ENCODE data around the gene SYPL1. TPM values are rescaled to one million over a fixed set of nuclear protein-coding genes. Genes with fewer than 3 reads are reported as not detected.

SYPL1 gene
- total and polyA plus RNA-seq, 7 donors, result 66.3 to 113 (median 79.0) TPM

GRCh38 chr7:106117786-106118544 is 5.9 kb upstream of the SYPL1 start:
- intact Hi-C loops (cut with DNase I), result loop anchor here in 1 of 2 donors (10.0 kb wide), 1 partner anchor 1103 kb away; the partner anchor contains the start of gene KMT2E
- 58 to 72% (median 65%) methylated on average over 9 of the region's 9 CpGs for WGBS, 3 donors
- no peak overlapping the region for H3K4me3 ChIP-seq
- H3K36me3 ChIP-seq (ENCODE audit: insufficient read depth in 1 of 2, low read depth in 1 of 2), result no peaks in the 10 kb centered on the region
- H3K4me1 ChIP-seq, result peaks cover 55% of the 10 kb centered on the region
- TF ChIP-seq, protein P1, sequence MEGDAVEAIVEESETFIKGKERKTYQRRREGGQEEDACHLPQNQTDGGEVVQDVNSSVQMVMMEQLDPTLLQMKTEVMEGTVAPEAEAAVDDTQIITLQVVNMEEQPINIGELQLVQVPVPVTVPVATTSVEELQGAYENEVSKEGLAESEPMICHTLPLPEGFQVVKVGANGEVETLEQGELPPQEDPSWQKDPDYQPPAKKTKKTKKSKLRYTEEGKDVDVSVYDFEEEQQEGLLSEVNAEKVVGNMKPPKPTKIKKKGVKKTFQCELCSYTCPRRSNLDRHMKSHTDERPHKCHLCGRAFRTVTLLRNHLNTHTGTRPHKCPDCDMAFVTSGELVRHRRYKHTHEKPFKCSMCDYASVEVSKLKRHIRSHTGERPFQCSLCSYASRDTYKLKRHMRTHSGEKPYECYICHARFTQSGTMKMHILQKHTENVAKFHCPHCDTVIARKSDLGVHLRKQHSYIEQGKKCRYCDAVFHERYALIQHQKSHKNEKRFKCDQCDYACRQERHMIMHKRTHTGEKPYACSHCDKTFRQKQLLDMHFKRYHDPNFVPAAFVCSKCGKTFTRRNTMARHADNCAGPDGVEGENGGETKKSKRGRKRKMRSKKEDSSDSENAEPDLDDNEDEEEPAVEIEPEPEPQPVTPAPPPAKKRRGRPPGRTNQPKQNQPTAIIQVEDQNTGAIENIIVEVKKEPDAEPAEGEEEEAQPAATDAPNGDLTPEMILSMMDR (IDR thresholded peaks at IDR 0.05), result no peak
- no peaks in the 10 kb centered on the region for H3K27me3 ChIP-seq (ENCODE audit: insufficient read depth in 3 of 3, low read length in 2 of 3)
- H3K27ac ChIP-seq, result peak overlapping the region; percentile 76
- DNase-seq (no peak), ATAC-seq (peak in 2 of 4 donors; percentile 34 to 35)
- no peaks in the 10 kb centered on the region for H3K9me3 ChIP-seq

DNA sequence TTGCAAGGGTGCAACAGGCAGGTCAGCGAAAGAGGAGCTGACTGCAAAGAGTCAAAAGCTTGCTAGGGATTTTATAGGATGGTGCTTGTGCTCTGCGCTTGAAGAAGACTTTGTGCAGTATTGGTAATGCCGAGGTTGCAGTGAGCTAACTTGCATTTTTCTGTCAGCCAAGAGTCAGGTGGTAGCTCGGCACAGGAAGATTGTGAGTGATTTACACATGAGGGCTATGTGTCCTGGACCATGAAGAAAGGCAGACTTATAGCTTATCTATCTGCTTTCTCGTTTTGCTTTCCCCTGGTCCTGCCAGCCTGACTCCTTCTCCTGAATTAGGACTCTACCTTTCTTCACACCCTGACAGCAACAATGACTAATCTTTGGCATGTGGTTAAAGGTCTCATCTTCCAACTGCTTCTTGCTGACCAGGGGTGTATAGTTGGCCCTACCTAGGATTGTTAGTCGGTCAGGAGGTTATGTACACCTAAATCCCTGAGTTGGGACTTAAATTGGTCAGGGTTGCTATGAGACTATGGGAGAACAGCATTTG is 4.1 kb upstream of the SYPL1 start:
- Histone ChIP-seq H3K9me3 (no peaks in the 10 kb centered on the region), H3K4me1 (peaks cover 48% of the 10 kb centered on the region), H3K27me3 (ENCODE audit: insufficient read depth in 3 of 3, low read length in 2 of 3) (no peaks in the 10 kb centered on the region), H3K27ac (peak overlapping the region; percentile 76), H3K36me3 (ENCODE audit: insufficient read depth in 1 of 2, low read depth in 1 of 2) (no peaks in the 10 kb centered on the region), H3K4me3 (no peak overlapping the region)
- no peak for DNase-seq
- ATAC-seq, result peak; percentile 39 to 68 (median 54)
- WGBS, 3 donors, result 42 to 50% (median 44%) methylated on average over 6 of the region's 6 CpGs
- TF ChIP-seq, protein P1 (IDR thresholded peaks at IDR 0.05), result no peak
- intact Hi-C loops (cut with DNase I), result loop anchor here in 1 of 2 donors (10.0 kb wide), 1 partner anchor 1101 kb away; the partner anchor contains the start of gene KMT2E

DNA sequence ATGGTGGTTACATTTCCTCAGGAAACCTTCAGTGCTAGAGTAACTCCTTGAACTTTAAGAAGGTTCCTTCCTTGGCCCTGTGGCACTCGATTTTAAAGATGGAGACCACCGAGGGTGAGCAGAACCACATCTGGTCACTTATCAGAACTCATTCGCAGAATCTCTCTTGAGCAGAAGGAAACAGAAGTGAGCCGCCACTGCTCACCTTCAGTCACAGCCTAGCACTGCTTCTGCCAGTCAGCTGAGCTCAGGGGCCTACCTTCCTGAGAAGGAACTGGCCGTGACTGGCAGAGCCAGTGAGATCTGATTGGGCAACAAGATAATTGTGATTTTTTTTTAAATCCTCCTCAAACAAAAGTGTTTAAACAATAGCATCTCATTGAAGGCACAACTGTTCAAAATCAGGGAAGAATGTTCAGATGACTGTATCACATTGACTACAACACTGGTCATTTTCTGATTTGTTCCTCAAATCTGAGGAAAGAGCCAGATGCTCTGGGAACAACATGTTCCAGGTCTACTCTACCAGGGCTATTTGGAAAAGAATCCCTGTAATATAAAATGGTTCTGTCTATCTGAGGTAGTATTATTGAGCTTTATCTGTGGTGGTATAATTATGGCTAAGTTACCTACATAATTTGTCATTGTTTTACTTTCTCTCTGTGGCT is 2.7 kb upstream of the SYPL1 start:
- Histone ChIP-seq H3K4me3 (no peak overlapping the region), H3K36me3 (ENCODE audit: insufficient read depth in 1 of 2, low read depth in 1 of 2) (no peaks in the 10 kb centered on the region), H3K27me3 (ENCODE audit: insufficient read depth in 3 of 3, low read length in 2 of 3) (no peaks in the 10 kb centered on the region), H3K27ac (peak overlapping the region; percentile 76), H3K9me3 (no peaks in the 10 kb centered on the region), H3K4me1 (peaks cover 45% of the 10 kb centered on the region)
- intact Hi-C loops (cut with DNase I), result loop anchor here (5.0 to 10.0 kb wide), 3 partner anchors 37 to 1100 kb away; partner anchors contain the start of gene KMT2E (in 1 of the 2)
- DNase-seq, result no peak
- no peak for ATAC-seq
- TF ChIP-seq, protein P1 (IDR thresholded peaks at IDR 0.05), result no peak
- WGBS, 3 donors, result 77 to 80% (median 78%) methylated on average over 5 of the region's 5 CpGs

- intact Hi-C loops (cut with DNase I), result loop anchor here (1.0 to 10.0 kb wide), 4 partner anchors 26 to 1098 kb away; partner anchors contain the start of gene KMT2E (in 1 of the 2)
- H3K4me1 ChIP-seq, result peaks cover 53% of the 10 kb centered on the region
- WGBS, 3 donors, result 75 to 87% (median 80%) methylated on average over 17 of the region's 17 CpGs
- no peak for ATAC-seq
- TF ChIP-seq, protein P1 (IDR thresholded peaks at IDR 0.05), result no peak
- no peaks in the 10 kb centered on the region for H3K27me3 ChIP-seq (ENCODE audit: insufficient read depth in 3 of 3, low read length in 2 of 3)
- no peaks in the 10 kb centered on the region for H3K36me3 ChIP-seq (ENCODE audit: insufficient read depth in 1 of 2, low read depth in 1 of 2)
- peak overlapping the region; percentile 84 for H3K4me3 ChIP-seq
- DNase-seq, result no peak
- no peaks in the 10 kb centered on the region for H3K9me3 ChIP-seq
- peak overlapping the region; percentile 99 for H3K27ac ChIP-seq
These were observed 885 bp upstream of the SYPL1 start for GRCh38 chr7:106112972-106113421.

All from psoas muscle (tissue), 8 donors.